ENCODE data around the gene RYR2. TPM values are rescaled to one million over a fixed set of nuclear protein-coding genes. Genes with fewer than 3 reads are reported as not detected.

Gene RYR2
- 0.01 to 0.07 TPM (median 0.03 TPM) in 5 replicates for total RNA-seq (2022; extraction: Qiagen RNA extraction)

DNA sequence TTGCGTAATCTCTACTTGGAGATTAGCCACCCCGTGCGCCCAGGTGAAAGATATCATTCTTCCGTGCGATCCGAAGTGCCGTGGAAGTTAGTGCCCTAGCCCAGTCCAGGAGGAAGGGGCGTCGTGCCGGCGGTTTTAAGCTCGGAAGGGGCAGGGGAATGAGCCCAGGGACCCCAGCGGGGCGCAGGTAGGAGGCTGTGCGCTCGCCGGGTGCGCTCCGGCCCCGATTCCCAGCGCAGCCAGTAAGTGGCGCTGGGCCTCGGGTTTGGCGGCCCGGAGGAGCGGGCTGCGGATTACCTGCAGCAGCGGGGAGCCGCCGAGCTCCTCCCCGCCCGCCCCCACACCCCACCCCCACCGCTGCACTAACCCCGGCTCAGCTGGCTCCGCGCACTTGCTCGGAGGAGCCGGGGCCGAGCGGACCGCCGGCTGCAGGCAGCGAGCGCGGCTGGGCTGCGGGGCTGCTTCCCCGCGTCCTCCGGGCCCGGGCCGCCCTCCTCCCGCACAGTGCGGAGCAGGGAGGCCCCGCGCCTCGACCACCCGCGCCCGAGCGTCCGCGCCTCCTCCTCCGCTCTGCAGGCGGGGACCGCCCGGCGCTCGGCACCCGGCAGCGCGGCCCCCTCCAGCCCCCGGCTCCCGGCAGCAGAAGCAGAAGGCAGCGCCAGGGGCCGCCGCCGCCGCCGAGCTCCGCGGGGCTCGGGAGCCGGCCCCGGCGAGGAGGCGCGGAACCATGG is at the start of gene RYR2:
TSS of gene RYR2 (plus strand) at position 390 of the 731 bp plus-strand sequence. CDS start at position 728, 338 bp downstream.

DNA sequence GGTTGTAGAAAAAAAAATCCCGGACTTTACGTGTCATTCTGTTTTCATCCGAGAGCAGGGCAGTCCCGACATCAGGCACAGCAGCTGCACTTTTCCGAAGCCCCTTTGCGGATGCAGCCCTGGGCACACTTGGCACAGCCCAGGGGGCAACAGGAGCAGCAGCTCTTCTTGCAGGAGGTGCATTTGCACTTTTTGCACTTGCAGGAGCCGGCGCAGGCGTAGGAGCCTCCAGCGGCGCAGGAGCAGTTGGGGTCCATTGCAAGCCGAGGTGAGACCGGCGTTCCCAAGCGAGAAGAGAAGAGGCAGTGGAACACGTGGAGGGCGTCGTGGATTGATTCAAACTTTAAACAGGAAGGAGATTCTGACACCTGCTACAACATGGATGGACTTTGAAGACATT is 37.9 kb upstream of the RYR2 start, which contains the start of gene MT1HL1:
TSS of gene MT1HL1 (minus strand) at position 326 of the 400 bp plus-strand sequence. CDS start at position 257, 69 bp downstream.

Other genes starting within 250 kb of the RYR2 start
- gene MTR, start 246.9 kb upstream of the RYR2 start, total RNA-seq (2022; extraction: Qiagen RNA extraction) = 4.7 to 7.7 TPM (median 6.1 TPM) in 5 replicates
- not detected in 5 replicates for gene MT1HL1, start 37.7 kb upstream of the RYR2 start, total RNA-seq (2022; extraction: Qiagen RNA extraction)